Natural killer cell treated with Interleukin-12 subunit alpha and Interleukin-12 subunit beta and Interleukin-15 and Interleukin-18, amount 100 ng/mL, for 72 hours (primary cell): ENCODE data around the gene RSL1D1. TPM values are rescaled to one million over a fixed set of nuclear protein-coding genes. Genes with fewer than 3 reads are reported as not detected.
"Not testable (repeated sequence)": the region's sequence is repeated elsewhere in the genome, so short reads cannot be mapped to it uniquely, and the experiment has no call there.

Experiments
- ATAC-seq, 2 donors: fragments of 150-1000 bp; cut with Tn5 transposase in 1 of 2; sonication (Bioruptor Pico), chemical (Tn5 transposase) in 1 of 2; 2 replicates each; pipeline ENCODE4 v1.10.0; 2021
- DNase-seq: peaks from one replicate; pipeline ENCODE4 v3.0.0; 2022; ENCODE audit warnings: low spot score
- H3K27ac Mint-ChIP-seq, 2 donors: 1 replicate in 1 of 2; 2 replicates in 1 of 2; pipeline ENCODE4 v1.8.0; 2022; ENCODE audit warnings: mixed read lengths in 2 of 2, mild to moderate bottlenecking in 1 of 2, moderate library complexity in 1 of 2
- H3K27me3 Mint-ChIP-seq, 2 donors: 1 replicate in 1 of 2; 2 replicates in 1 of 2; pipeline ENCODE4 v1.8.0; 2022; ENCODE audit warnings: mixed read lengths in 2 of 2
- H3K36me3 Mint-ChIP-seq: one replicate; pipeline ENCODE4 v1.8.0; 2022; ENCODE audit warnings: mixed read lengths
- H3K4me1 Mint-ChIP-seq, 2 donors: 1 replicate in 1 of 2; 2 replicates in 1 of 2; pipeline ENCODE4 v1.8.0; 2022; ENCODE audit warnings: low read depth in 2 of 2, mixed read lengths in 2 of 2, mild to moderate bottlenecking in 1 of 2
- H3K4me3 Mint-ChIP-seq: one replicate; pipeline ENCODE4 v1.8.0; 2022; ENCODE audit warnings: mixed read lengths
- H3K9me3 Mint-ChIP-seq: 2 replicates; pipeline ENCODE4 v1.8.0; 2022; ENCODE audit warnings: mixed read lengths
- total RNA-seq, 2 donors: library from RNA; stranded (reverse); gene quantifications; one replicate each; pipeline ENCODE4 v1.2.3, GENCODE V29; 2022

The RSL1D1 gene
- total RNA-seq, 2 donors from 2014 or later: 175 to 205 TPM

DNA sequence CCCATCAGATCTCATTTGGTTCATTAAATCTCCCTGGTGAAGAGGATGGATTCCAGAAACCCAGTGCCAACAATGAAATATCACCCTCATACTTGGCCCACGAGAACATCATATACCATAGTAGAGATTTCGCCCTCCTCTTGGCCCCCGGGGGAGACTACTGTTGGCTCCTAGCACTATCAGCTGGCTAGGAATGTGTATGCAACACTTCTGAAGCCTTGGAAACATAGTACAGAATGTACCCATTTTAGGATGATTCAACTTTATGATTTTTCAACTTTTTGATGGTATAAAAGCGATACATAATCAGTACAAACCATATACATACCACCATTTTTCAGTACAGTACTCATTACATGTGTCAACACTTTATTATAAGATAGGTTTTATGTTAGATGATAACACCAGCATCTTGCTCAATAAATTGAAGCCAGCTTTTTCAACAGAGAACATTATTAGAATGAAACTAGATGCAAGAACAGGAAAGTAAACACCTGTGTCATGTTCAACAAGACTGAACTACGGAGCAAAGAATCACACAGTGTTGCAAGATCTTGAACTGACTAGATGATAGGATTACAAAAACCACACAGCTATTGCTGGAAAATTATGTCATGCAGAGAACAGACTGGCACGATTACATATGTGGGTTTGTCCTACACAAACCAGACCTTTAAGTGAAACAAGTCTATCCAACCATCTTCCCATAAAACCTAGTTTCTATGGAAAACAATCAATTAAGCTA is 17.2 kb downstream of the RSL1D1 start:
- Mint-ChIP-seq H3K4me3 (no peak overlapping the region), H3K4me1 (peaks cover 0 to 4% of the 10 kb centered on the region in 2 donors), H3K27me3 (no peaks in the 10 kb centered on the region), H3K9me3 (no peaks in the 10 kb centered on the region), H3K36me3 (peaks cover 5% of the 10 kb centered on the region), H3K27ac (no peak overlapping the region)
- ATAC-seq: peak in 1 of 2 donors; percentile 31
- DNase-seq: no peak

DNA sequence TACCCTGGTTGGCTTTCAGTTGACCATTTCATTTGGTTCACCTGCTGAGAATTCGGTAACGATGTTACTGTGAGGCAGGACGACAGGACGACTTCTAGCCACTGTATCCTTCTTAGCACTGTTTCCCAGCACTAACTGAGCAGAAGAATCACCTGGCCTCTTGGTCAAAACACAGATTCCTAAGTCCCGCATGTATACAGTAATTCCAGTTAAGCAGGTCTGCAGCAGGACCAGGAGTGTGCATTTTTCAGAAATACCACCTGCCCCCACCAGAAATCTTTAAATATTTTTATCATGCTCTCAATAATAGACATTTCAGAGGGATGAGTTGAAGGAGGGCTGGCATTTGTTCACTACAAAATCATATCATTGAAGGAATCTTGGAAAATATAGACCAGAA is 22.6 kb downstream of the RSL1D1 start:
- H3K9me3 Mint-ChIP-seq: no peaks in the 10 kb centered on the region
- H3K36me3 Mint-ChIP-seq: no peaks in the 10 kb centered on the region
- ATAC-seq: no peak

DNA sequence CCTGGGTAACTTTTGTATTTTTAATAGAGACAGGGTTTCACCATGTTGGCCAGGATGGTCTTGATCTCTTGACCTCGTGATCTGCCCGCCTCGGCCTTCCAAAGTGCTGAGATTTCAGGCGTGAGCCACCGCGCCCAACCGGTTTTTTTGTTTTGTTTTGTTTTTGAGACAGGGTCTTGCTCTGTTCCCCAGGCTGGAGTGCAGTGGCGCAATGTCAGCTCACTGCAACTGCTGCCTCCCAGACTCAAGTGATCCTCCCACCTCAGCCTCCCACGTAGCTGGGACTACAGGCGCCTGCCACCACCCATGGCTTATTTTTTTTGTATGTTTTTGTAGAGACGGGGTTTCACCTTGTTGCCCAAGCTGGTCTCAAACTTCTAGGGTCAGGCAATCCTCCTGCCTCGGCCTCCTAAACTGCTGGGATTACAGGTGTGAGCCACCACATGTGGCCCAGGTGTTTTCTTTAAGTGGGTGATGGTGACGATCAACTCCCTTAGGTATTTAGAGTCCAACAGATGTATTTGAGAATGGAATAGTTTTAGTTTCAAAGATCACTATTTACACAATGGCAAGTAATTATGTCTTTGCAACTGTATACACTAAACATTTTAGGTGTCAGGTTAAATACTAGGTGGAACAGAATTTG is 25.7 kb downstream of the RSL1D1 start:
- H3K27me3 Mint-ChIP-seq, DNase-seq, H3K4me1 Mint-ChIP-seq, ATAC-seq, H3K4me3 Mint-ChIP-seq, H3K9me3 Mint-ChIP-seq, H3K27ac Mint-ChIP-seq, H3K36me3 Mint-ChIP-seq: not testable (repeated sequence)

More for the DNA sequence above, 22.6 kb downstream of the RSL1D1 start:
- no peak overlapping the region for H3K27ac Mint-ChIP-seq
- no peak overlapping the region for H3K4me3 Mint-ChIP-seq
- no peak for DNase-seq
- no peaks in the 10 kb centered on the region for H3K27me3 Mint-ChIP-seq
- no peaks in the 10 kb centered on the region for H3K4me1 Mint-ChIP-seq

DNA sequence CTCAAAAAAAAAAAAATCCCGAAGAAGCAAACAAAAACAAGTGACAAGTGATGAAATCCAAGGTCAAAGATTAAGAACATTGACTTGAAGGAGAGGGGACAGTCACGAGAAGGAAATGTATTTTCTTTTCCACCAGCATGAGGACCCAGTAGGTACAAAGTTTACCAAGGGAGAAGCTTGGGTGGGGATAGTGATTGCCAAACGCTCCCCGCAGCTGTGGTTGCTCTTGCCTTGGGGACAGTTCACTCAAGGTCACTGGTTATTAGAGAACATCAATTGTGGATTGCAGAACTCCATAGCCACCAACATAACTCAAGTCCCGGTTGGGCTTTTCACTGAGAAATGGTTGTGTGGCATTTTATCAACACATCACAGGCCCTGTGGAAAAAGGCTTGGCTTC is 27.0 kb downstream of the RSL1D1 start:
- H3K27me3 Mint-ChIP-seq: no peaks in the 10 kb centered on the region
- H3K36me3 Mint-ChIP-seq: no peaks in the 10 kb centered on the region
- H3K27ac Mint-ChIP-seq: no peak overlapping the region
- no peak for DNase-seq
- H3K9me3 Mint-ChIP-seq: no peaks in the 10 kb centered on the region
- no peak for ATAC-seq
- no peaks in the 10 kb centered on the region for H3K4me1 Mint-ChIP-seq
- H3K4me3 Mint-ChIP-seq: no peak overlapping the region

DNA sequence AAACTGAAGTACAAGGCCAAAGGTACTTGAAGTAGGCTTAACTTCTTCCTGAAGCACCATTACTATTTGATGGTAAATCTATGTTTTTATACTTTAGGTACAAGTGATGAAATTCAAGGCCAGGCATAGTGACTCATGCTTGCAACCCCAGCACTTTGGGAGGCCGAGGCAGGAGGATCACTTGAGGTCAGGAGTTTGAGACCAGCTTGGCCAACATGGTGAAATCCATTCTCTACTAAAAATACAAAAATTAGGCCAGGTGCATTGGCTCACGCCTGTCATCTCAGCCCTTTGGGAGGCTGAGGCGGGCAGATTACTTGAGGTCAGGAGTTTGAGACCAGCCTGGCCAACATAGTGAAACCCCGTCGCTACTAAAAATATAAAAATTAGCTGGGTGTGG is 27.7 kb downstream of the RSL1D1 start:
- not testable (repeated sequence) for DNase-seq, H3K36me3 Mint-ChIP-seq, H3K27me3 Mint-ChIP-seq, ATAC-seq, H3K9me3 Mint-ChIP-seq, H3K27ac Mint-ChIP-seq, H3K4me1 Mint-ChIP-seq, H3K4me3 Mint-ChIP-seq

DNA sequence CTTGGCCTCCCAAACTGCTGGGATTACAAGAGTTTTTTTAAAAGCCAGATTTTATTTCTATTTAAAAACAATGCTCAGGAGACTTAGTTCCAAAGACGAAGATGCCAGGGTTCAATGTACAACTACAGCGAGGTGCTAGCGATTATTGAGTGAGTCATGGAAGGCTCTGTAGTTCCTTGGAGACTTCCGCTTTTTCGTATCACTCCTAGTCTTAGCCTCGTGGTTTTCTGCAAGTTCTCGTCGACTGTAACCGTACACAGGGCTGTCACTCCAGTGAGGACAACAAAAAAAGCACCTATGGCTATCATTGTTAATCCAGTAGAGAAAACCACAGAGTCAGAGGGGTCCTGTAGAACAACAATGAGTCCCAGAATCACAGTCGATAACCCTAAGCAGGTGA is 31.5 kb downstream of the RSL1D1 start:
- Mint-ChIP-seq H3K9me3 (no peaks in the 10 kb centered on the region), H3K27me3 (no peaks in the 10 kb centered on the region), H3K36me3 (no peaks in the 10 kb centered on the region)

GRCh38 chr16:11818970-11819369 is 32.4 kb downstream of the RSL1D1 start:
- not testable (repeated sequence) for ATAC-seq, H3K27me3 Mint-ChIP-seq, H3K9me3 Mint-ChIP-seq, H3K36me3 Mint-ChIP-seq, H3K4me3 Mint-ChIP-seq, H3K4me1 Mint-ChIP-seq, DNase-seq, H3K27ac Mint-ChIP-seq

More for the DNA sequence above, 31.5 kb downstream of the RSL1D1 start:
- Mint-ChIP-seq H3K27ac (no peak overlapping the region), H3K4me1 (no peaks in the 10 kb centered on the region), H3K4me3 (no peak overlapping the region)
- no peak for ATAC-seq
- no peak for DNase-seq

GRCh38 chr16:11816123-11816522 is 35.2 kb downstream of the RSL1D1 start:
- ATAC-seq (no peak), DNase-seq (no peak)
- Mint-ChIP-seq H3K4me3 (no peak overlapping the region), H3K9me3 (no peaks in the 10 kb centered on the region), H3K4me1 (peaks cover 0 to 6% of the 10 kb centered on the region in 2 donors), H3K27ac (no peak overlapping the region), H3K27me3 (no peaks in the 10 kb centered on the region), H3K36me3 (no peaks in the 10 kb centered on the region)

DNA sequence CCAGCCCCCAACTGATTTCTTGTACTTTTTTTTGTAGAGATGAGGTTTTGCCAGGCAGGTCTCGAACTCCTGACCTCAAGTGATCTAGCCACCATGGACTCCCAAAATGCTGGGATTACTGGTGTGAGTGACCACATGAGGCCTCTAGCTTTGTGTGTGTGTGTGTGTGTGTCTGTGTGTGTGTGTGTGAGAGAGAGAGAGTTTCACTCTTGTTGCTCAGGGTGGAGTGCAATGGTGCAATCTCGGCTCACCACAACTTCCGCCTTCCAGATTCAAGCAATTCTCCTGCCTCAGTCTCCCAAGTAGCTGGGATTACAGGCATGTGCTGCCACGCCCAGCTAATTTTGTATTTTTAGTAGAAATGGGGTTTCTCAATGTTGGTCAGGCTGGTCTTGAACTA is 36.5 kb downstream of the RSL1D1 start:
- H3K36me3 Mint-ChIP-seq, ATAC-seq, H3K4me3 Mint-ChIP-seq, DNase-seq, H3K9me3 Mint-ChIP-seq, H3K27ac Mint-ChIP-seq, H3K27me3 Mint-ChIP-seq: not testable (repeated sequence)
- H3K4me1 Mint-ChIP-seq: peaks cover 7 to 13% of the 10 kb centered on the region in 2 donors

GRCh38 chr16:11806721-11807120 is 44.6 kb downstream of the RSL1D1 start:
- no peaks in the 10 kb centered on the region for H3K9me3 Mint-ChIP-seq
- H3K4me3 Mint-ChIP-seq: no peak overlapping the region
- DNase-seq (peak; percentile 18), ATAC-seq (no peak)
- H3K27ac Mint-ChIP-seq: no peak overlapping the region
- no peaks in the 10 kb centered on the region for H3K27me3 Mint-ChIP-seq
- no peaks in the 10 kb centered on the region for H3K36me3 Mint-ChIP-seq
- peaks cover 12 to 15% of the 10 kb centered on the region in 2 donors for H3K4me1 Mint-ChIP-seq

DNA sequence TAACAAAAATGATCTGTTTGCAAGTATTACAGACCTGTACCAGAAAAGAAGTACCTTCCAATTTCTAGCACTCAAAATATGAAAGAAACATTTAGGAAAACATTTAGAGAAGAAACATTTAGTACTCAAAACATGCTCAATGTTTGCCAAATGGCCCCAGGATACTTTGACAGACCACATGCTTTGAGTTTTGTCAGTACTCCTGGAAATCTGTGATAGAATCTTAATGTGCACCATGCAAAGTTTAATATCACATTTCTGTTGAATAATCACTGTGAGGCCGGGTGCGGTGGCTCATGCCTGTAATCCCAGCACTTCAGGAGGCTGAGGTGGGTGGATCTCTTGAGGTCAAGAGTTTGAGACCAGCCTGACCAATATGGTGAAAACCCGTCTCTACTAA is 45.8 kb downstream of the RSL1D1 start:
- DNase-seq (no peak), ATAC-seq (no peak)
- Mint-ChIP-seq H3K9me3 (no peaks in the 10 kb centered on the region), H3K4me1 (peaks cover 17 to 21% of the 10 kb centered on the region in 2 donors), H3K4me3 (no peak overlapping the region), H3K36me3 (no peaks in the 10 kb centered on the region), H3K27ac (no peak overlapping the region), H3K27me3 (no peaks in the 10 kb centered on the region)

DNA sequence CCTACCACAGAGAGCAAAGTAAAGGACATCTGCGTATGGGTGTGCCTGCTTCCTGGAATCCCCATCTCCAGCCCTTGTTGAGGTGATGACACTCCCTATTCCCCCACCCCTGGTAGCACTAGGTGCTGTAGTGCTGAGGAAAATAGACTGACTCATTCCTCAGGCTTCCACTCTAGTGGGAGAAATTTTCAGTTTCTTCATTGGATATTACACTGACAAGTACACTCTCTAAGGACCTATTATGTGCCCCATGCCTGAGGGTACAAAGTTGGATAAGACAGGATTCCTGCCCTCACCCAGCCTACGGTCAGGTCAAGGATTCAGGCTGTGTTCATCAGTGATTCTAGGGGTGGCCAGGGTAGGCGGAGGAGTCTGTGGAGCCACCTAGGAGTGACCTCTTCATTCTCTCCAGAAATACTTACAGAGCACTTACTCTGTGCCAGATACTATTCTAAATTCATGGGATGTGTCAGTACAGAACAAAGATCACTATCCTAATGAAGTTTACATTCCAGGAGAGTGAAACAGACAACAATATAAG is 49.8 kb downstream of the RSL1D1 start:
- ATAC-seq (no peak), DNase-seq (no peak)
- peaks cover 37 to 40% of the 10 kb centered on the region in 2 donors for H3K4me1 Mint-ChIP-seq
- H3K27me3 Mint-ChIP-seq: no peaks in the 10 kb centered on the region
- H3K36me3 Mint-ChIP-seq: peaks cover 6% of the 10 kb centered on the region
- no peaks in the 10 kb centered on the region for H3K9me3 Mint-ChIP-seq
- peak overlapping the region in 1 of 2 donors; percentile 23 for H3K27ac Mint-ChIP-seq
- no peak overlapping the region for H3K4me3 Mint-ChIP-seq

- ATAC-seq (no peak), DNase-seq (no peak)
- H3K36me3 Mint-ChIP-seq: peaks cover 10% of the 10 kb centered on the region
- H3K27ac Mint-ChIP-seq: peak overlapping the region; percentile 98 to 100
- no peaks in the 10 kb centered on the region for H3K9me3 Mint-ChIP-seq
- peak overlapping the region; percentile 100 for H3K4me3 Mint-ChIP-seq
- no peaks in the 10 kb centered on the region for H3K27me3 Mint-ChIP-seq
- H3K4me1 Mint-ChIP-seq: peaks cover 40 to 46% of the 10 kb centered on the region in 2 donors
These were observed 51.0 kb downstream of the RSL1D1 start for GRCh38 chr16:11800382-11800718.
